ENCODE data around the gene AKAP8. TPM values are rescaled to one million over a fixed set of nuclear protein-coding genes. Genes with fewer than 3 reads are reported as not detected.
"Not testable (repeated sequence)": the region's sequence is repeated elsewhere in the genome, so short reads cannot be mapped to it uniquely, and the experiment has no call there.

Gene AKAP8
- polyA plus RNA-seq, 1 donor from 2014 or later, result 22.7 TPM

- H3K79me2 ChIP-seq (replicated peaks; ENCODE audit: insufficient read depth, low read length), result no peaks in the 10 kb centered on the region
- no peaks in the 10 kb centered on the region for H3K9me2 ChIP-seq (ENCODE audit: insufficient read depth, low read length)
- no peaks in the 10 kb centered on the region for H3K27me3 ChIP-seq (ENCODE audit: insufficient read depth, low read depth, low read length)
- H3F3A ChIP-seq (ENCODE audit: insufficient read depth, low read length, poor library complexity, severe bottlenecking), result no peaks in the 10 kb centered on the region
- TF ChIP-seq TAF1 (IDR thresholded peaks at IDR 0.05; ENCODE audit: low read depth), result no peak
- no peak for TF ChIP-seq EP300 (conservative IDR thresholded peaks at IDR 0.05; ENCODE audit: poor library complexity, severe bottlenecking)
- TF ChIP-seq EZH2 (IDR thresholded peaks at IDR 0.05; ENCODE audit: borderline replicate concordance, insufficient read depth, low read length, poor library complexity, severe bottlenecking), result no peak
- TF ChIP-seq, protein P1, sequence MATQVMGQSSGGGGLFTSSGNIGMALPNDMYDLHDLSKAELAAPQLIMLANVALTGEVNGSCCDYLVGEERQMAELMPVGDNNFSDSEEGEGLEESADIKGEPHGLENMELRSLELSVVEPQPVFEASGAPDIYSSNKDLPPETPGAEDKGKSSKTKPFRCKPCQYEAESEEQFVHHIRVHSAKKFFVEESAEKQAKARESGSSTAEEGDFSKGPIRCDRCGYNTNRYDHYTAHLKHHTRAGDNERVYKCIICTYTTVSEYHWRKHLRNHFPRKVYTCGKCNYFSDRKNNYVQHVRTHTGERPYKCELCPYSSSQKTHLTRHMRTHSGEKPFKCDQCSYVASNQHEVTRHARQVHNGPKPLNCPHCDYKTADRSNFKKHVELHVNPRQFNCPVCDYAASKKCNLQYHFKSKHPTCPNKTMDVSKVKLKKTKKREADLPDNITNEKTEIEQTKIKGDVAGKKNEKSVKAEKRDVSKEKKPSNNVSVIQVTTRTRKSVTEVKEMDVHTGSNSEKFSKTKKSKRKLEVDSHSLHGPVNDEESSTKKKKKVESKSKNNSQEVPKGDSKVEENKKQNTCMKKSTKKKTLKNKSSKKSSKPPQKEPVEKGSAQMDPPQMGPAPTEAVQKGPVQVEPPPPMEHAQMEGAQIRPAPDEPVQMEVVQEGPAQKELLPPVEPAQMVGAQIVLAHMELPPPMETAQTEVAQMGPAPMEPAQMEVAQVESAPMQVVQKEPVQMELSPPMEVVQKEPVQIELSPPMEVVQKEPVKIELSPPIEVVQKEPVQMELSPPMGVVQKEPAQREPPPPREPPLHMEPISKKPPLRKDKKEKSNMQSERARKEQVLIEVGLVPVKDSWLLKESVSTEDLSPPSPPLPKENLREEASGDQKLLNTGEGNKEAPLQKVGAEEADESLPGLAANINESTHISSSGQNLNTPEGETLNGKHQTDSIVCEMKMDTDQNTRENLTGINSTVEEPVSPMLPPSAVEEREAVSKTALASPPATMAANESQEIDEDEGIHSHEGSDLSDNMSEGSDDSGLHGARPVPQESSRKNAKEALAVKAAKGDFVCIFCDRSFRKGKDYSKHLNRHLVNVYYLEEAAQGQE (IDR thresholded peaks at IDR 0.05; ENCODE audit: borderline replicate concordance), result no peak
- no peak for TF ChIP-seq SMC3 (conservative IDR thresholded peaks at IDR 0.05; ENCODE audit: poor library complexity)
- no peak for TF ChIP-seq MXI1 (conservative IDR thresholded peaks at IDR 0.05; ENCODE audit: poor library complexity, severe bottlenecking)
- no peak for TF ChIP-seq CTCF (IDR thresholded peaks at IDR 0.05; ENCODE audit: poor library complexity, severe bottlenecking)
- TF ChIP-seq POLR2AphosphoS5 (IDR thresholded peaks at IDR 0.05), result no peak
- TF ChIP-seq RAD21 (conservative IDR thresholded peaks at IDR 0.05), result no peak
- H3K4me2 ChIP-seq (ENCODE audit: low read length), result no peak overlapping the region
- H3K36me3 ChIP-seq (ENCODE audit: insufficient read depth, low read length), result no peaks in the 10 kb centered on the region
- H3K9ac ChIP-seq (ENCODE audit: low read length), result no peak overlapping the region
- H3K9me3 ChIP-seq (ENCODE audit: low read length), result no peaks in the 10 kb centered on the region
- H3K27ac ChIP-seq (ENCODE audit: low read length), result no peak overlapping the region
- no peak overlapping the region for H2AFZ ChIP-seq (ENCODE audit: low read depth, low read length)
- H3K4me3 ChIP-seq (ENCODE audit: low read length), result no peak overlapping the region
- H4K20me1 ChIP-seq (ENCODE audit: insufficient read depth), result no peaks in the 10 kb centered on the region
These were observed 25.7 kb downstream of the AKAP8 start for GRCh38 chr19:15353908-15354307.

GRCh38 chr19:15352535-15352934 lies 27.1 kb downstream of the AKAP8 start:
- H2AFZ ChIP-seq (ENCODE audit: low read depth, low read length); H4K20me1 ChIP-seq (ENCODE audit: insufficient read depth); H3K27ac ChIP-seq (ENCODE audit: low read length); H3K9me2 ChIP-seq (ENCODE audit: insufficient read depth, low read length); H3K27me3 ChIP-seq (ENCODE audit: insufficient read depth, low read depth, low read length); H3F3A ChIP-seq (ENCODE audit: insufficient read depth, low read length, poor library complexity, severe bottlenecking); H3K9me3 ChIP-seq (ENCODE audit: low read length); H3K9ac ChIP-seq (ENCODE audit: low read length); H3K36me3 ChIP-seq (ENCODE audit: insufficient read depth, low read length); H3K4me3 ChIP-seq (ENCODE audit: low read length); H3K79me2 ChIP-seq (replicated peaks; ENCODE audit: insufficient read depth, low read length); H3K4me2 ChIP-seq (ENCODE audit: low read length): not testable (repeated sequence)

DNA sequence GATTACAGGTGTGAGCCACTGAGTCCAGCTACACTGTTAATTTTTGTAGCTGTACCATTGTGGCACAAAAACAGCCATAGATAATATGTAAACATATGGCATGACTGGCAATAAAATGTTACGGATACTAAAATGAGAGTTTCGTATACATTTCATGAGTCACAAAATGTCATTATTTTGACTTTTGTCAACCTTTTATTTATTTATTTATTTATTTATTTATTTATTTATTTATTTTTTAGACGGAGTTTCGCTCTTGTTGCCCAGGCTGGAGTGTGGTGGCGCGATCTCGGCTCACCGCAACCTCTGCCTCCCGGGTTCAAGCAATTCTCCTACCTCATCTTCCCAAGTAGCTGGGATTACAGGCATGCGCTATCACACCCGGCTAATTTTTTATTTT lies 38.3 kb downstream of the AKAP8 start:
- H3K9me3 ChIP-seq (ENCODE audit: low read length); H3F3A ChIP-seq (ENCODE audit: insufficient read depth, low read length, poor library complexity, severe bottlenecking); H2AFZ ChIP-seq (ENCODE audit: low read depth, low read length); H3K9ac ChIP-seq (ENCODE audit: low read length); H3K27me3 ChIP-seq (ENCODE audit: insufficient read depth, low read depth, low read length); H3K79me2 ChIP-seq (replicated peaks; ENCODE audit: insufficient read depth, low read length); H3K27ac ChIP-seq (ENCODE audit: low read length); H3K4me3 ChIP-seq (ENCODE audit: low read length); H4K20me1 ChIP-seq (ENCODE audit: insufficient read depth); H3K36me3 ChIP-seq (ENCODE audit: insufficient read depth, low read length); H3K4me2 ChIP-seq (ENCODE audit: low read length); H3K9me2 ChIP-seq (ENCODE audit: insufficient read depth, low read length): not testable (repeated sequence)

Data from neural cell (in vitro differentiated cells).